ENCODE measurements around the gene CRTC2. TPM values are rescaled to one million over a fixed set of nuclear protein-coding genes. Genes with fewer than 3 reads are reported as not detected.

CRTC2 gene
- total RNA-seq, 1 donor from 2014 or later: 8.5 TPM

DNA sequence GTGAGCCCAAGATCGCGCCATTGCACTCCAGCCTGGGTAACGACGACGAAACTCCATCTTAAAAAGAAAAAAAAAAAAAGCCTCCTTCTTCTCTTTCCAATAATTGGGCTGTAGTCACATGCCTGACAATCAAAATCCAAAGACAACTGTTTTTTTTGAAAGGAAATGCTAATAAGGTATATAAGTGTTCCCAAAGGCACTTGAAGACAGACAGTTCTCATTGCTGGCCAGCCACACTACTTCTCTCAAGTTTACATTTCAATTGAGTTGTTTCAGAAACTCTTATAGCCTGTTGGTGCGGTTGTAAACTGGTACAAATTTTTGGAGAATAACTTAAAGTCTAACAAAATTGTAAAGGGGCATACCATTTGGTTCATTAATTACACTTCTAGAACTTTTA, 58.9 kb downstream of the CRTC2 start:
- DNase-seq (ENCODE audit: low read depth): no peak

Small RNAs within 50 kb of the gene (microRNA-seq; reads per million reads assigned to microRNA genes)
- gene MIR6737: not detected

Other genes starting within 250 kb of the CRTC2 start
- 24.0 and 27.7 TPM in 2 replicates for gene INTS3, start 230.6 kb downstream of the CRTC2 start, total RNA-seq
- gene SLC27A3, start 183.2 kb downstream of the CRTC2 start, total RNA-seq: 0.29 and 0.42 TPM in 2 replicates
- 4.9 and 9.8 TPM in 2 replicates for gene GATAD2B, start 35.6 kb downstream of the CRTC2 start, total RNA-seq
- gene DENND4B, start 11.9 kb downstream of the CRTC2 start, total RNA-seq: 13.2 and 19.9 TPM in 2 replicates
- gene SLC39A1, start 4.9 kb upstream of the CRTC2 start, total RNA-seq: 64.4 and 69.9 TPM in 2 replicates
- gene CREB3L4, start 9.3 kb upstream of the CRTC2 start, total RNA-seq: 6.9 and 9.4 TPM in 2 replicates
- gene JTB, start 19.1 kb upstream of the CRTC2 start, total RNA-seq: 162 and 217 TPM in 2 replicates
- 15.5 and 22.0 TPM in 2 replicates for gene RAB13, start 27.7 kb upstream of the CRTC2 start, total RNA-seq
- gene RPS27, start 32.1 kb upstream of the CRTC2 start, total RNA-seq: 935 and 1,278 TPM in 2 replicates
- gene NUP210L, start 196.5 kb upstream of the CRTC2 start, total RNA-seq: 0.13 TPM in 1 of 2 replicates, not detected in the other
- 819 and 978 TPM in 2 replicates for gene TPM3, start 233.5 kb upstream of the CRTC2 start, total RNA-seq
- not detected in 2 replicates for gene CFAP141, start 247.7 kb upstream of the CRTC2 start, total RNA-seq

Data from myocyte (in vitro differentiated cells).